GM21526 (cell line): ENCODE results near the gene CCNY.
A peak's percentile ranks its signal among the peaks of the same experiment; 100 is the strongest.

ENCODE experiments used
- ATAC-seq: cut with Tn5 transposase; IDR thresholded peaks from one replicate; pipeline ENCODE4 v1.9.1; 2021; ENCODE audit warnings: moderate library complexity; ENCODE audit not compliant: unreplicated experiment, low FRiP score

The CCNY gene

GRCh38 chr10:35331894-35332640, 4.2 kb upstream of the CCNY start:
- no peak for ATAC-seq

GRCh38 chr10:35334297-35334696, 2.0 kb upstream of the CCNY start:
- no peak for ATAC-seq

GRCh38 chr10:35335133-35336083, 901 bp upstream of the CCNY start:
- peak; percentile 7 for ATAC-seq

GRCh38 chr10:35336921-35337823, 863 bp downstream of the CCNY start:
- peak; percentile 4 for ATAC-seq

GRCh38 chr10:35339942-35340341, 3.6 kb downstream of the CCNY start:
- peak; percentile 39 for ATAC-seq

GRCh38 chr10:35340975-35341374, 4.7 kb downstream of the CCNY start:
- ATAC-seq, result no peak

GRCh38 chr10:35341521-35341920, 5.2 kb downstream of the CCNY start:
- peak; percentile 82 for ATAC-seq

- no peak for ATAC-seq
Measured at GRCh38 chr10:35342183-35342753, 6.0 kb downstream of the CCNY start.

- ATAC-seq, result no peak
Measured at GRCh38 chr10:35343739-35344138, 7.4 kb downstream of the CCNY start.

GRCh38 chr10:35345383-35345742, 9.1 kb downstream of the CCNY start:
- ATAC-seq, result no peak

- ATAC-seq, result no peak
Measured at GRCh38 chr10:35346248-35346647, 9.9 kb downstream of the CCNY start.

GRCh38 chr10:35347121-35347562, 10.8 kb downstream of the CCNY start:
- no peak for ATAC-seq

GRCh38 chr10:35347899-35348608, 11.7 kb downstream of the CCNY start:
- ATAC-seq, result no peak

- ATAC-seq, result no peak
Measured at GRCh38 chr10:35348609-35349388, 12.5 kb downstream of the CCNY start.

- no peak for ATAC-seq
Measured at GRCh38 chr10:35349389-35349915, 13.1 kb downstream of the CCNY start.

- no peak for ATAC-seq
Measured at GRCh38 chr10:35351021-35351420, 14.7 kb downstream of the CCNY start.

- ATAC-seq, result no peak
Measured at GRCh38 chr10:35352097-35352496, 15.8 kb downstream of the CCNY start.

GRCh38 chr10:35352512-35352911, 16.2 kb downstream of the CCNY start:
- ATAC-seq, result no peak

GRCh38 chr10:35353395-35353794, 17.1 kb downstream of the CCNY start:
- no peak for ATAC-seq
